ENCODE data around the gene PDZD2. TPM values are rescaled to one million over a fixed set of nuclear protein-coding genes. Genes with fewer than 3 reads are reported as not detected.

Gene PDZD2
- polyA plus RNA-seq, 3 donors = 0.10 TPM; not detected in 2

- Histone ChIP-seq H3K79me2 (ENCODE audit: insufficient read depth, low read length) (no peaks in the 10 kb centered on the region), H2AFZ (ENCODE audit: insufficient read depth, low read depth, low read length, poor library complexity, severe bottlenecking) (no peak overlapping the region), H3K36me3 (replicated peaks in 1 of 2; ENCODE audit: control insufficient read depth in 1 of 2, insufficient read depth in 2 of 2, low read length in 2 of 2) (no peaks in the 10 kb centered on the region), H3K27me3 (ENCODE audit: control insufficient read depth in 2 of 2, insufficient read depth in 2 of 2, low read length in 2 of 2) (no peaks in the 10 kb centered on the region), H3K4me2 (replicated peaks; ENCODE audit: extremely low read depth, low read length, poor library complexity, severe bottlenecking) (no peak overlapping the region), H3K4me3 (replicated peaks in 1 of 3; ENCODE audit: low read depth in 2 of 3, low read length in 3 of 3) (no peak overlapping the region), H3K4me1 (ENCODE audit: control insufficient read depth in 1 of 2, insufficient read depth in 2 of 2, low read length in 2 of 2) (no peaks in the 10 kb centered on the region), H3K9me3 (replicated peaks in 1 of 2; ENCODE audit: control insufficient read depth in 1 of 2, insufficient read depth in 1 of 2, low read length in 2 of 2) (no peaks in the 10 kb centered on the region), H3K27ac (ENCODE audit: low read depth in 1 of 2, low read length in 2 of 2) (no peak overlapping the region), H3K9ac (ENCODE audit: insufficient read depth, low read length, poor library complexity, severe bottlenecking) (no peak overlapping the region), H4K20me1 (ENCODE audit: insufficient read depth, low read length) (no peaks in the 10 kb centered on the region)
- Mint-ChIP-seq H3K27ac (no peak overlapping the region), H3K4me3 (no peak overlapping the region), H3K27me3 (ENCODE audit: low read depth in 3 of 3) (peaks cover 0 to 1% (median 0%) of the 10 kb centered on the region in 3 donors), H3K4me1 (no peaks in the 10 kb centered on the region), H3K36me3 (no peaks in the 10 kb centered on the region), H3K9me3 (peaks cover 0 to 2% (median 0%) of the 10 kb centered on the region in 7 donors)
- no peak for TF ChIP-seq CTCF (IDR thresholded peaks at IDR 0.05)
- intact Hi-C loops (cut with micrococcal nuclease) = no loop called here
- WGBS (ENCODE audit: insufficient coverage) = no CpG with 5 or more reads among the region's 3 CpGs
- no peak for DNase-seq
Observed at GRCh38 chr5:31921852-31922305, 282.9 kb downstream of the PDZD2 start.

- H3K4me1 Mint-ChIP-seq = no peaks in the 10 kb centered on the region
- 100% methylated on average over 3 of the region's 5 CpGs for WGBS (ENCODE audit: insufficient coverage)
- no peak for TF ChIP-seq CTCF (IDR thresholded peaks at IDR 0.05)
- no peaks in the 10 kb centered on the region for H3K36me3 Mint-ChIP-seq
- Histone ChIP-seq H3K9me3 (replicated peaks in 1 of 2; ENCODE audit: control insufficient read depth in 1 of 2, insufficient read depth in 1 of 2, low read length in 2 of 2) (no peaks in the 10 kb centered on the region), H3K4me1 (ENCODE audit: control insufficient read depth in 1 of 2, insufficient read depth in 2 of 2, low read length in 2 of 2) (no peaks in the 10 kb centered on the region), H3K9ac (ENCODE audit: insufficient read depth, low read length, poor library complexity, severe bottlenecking) (no peak overlapping the region), H3K4me3 (replicated peaks in 1 of 3; ENCODE audit: low read depth in 2 of 3, low read length in 3 of 3) (no peak overlapping the region), H3K36me3 (replicated peaks in 1 of 2; ENCODE audit: control insufficient read depth in 1 of 2, insufficient read depth in 2 of 2, low read length in 2 of 2) (no peaks in the 10 kb centered on the region), H3K27ac (ENCODE audit: low read depth in 1 of 2, low read length in 2 of 2) (no peak overlapping the region), H3K79me2 (ENCODE audit: insufficient read depth, low read length) (no peaks in the 10 kb centered on the region), H2AFZ (ENCODE audit: insufficient read depth, low read depth, low read length, poor library complexity, severe bottlenecking) (no peak overlapping the region), H3K4me2 (replicated peaks; ENCODE audit: extremely low read depth, low read length, poor library complexity, severe bottlenecking) (no peak overlapping the region), H4K20me1 (ENCODE audit: insufficient read depth, low read length) (no peaks in the 10 kb centered on the region), H3K27me3 (ENCODE audit: control insufficient read depth in 2 of 2, insufficient read depth in 2 of 2, low read length in 2 of 2) (no peaks in the 10 kb centered on the region)
- H3K9me3 Mint-ChIP-seq = peaks cover 0 to 2% (median 0%) of the 10 kb centered on the region in 7 donors
- DNase-seq = no peak
- H3K4me3 Mint-ChIP-seq = no peak overlapping the region
- peaks cover 0 to 1% (median 0%) of the 10 kb centered on the region in 3 donors for H3K27me3 Mint-ChIP-seq (ENCODE audit: low read depth in 3 of 3)
- intact Hi-C loops (cut with micrococcal nuclease) = no loop called here
- peak overlapping the region in 1 of 7 donors; percentile 35 for H3K27ac Mint-ChIP-seq
Observed at GRCh38 chr5:31924005-31924404, 285.1 kb downstream of the PDZD2 start.

Data from CD14-positive monocyte (primary cell).